ENCODE data around the gene JARID2. TPM values are rescaled to one million over a fixed set of nuclear protein-coding genes. Genes with fewer than 3 reads are reported as not detected.

Gene JARID2
- total RNA-seq, 4 donors from 2014 or later: 20.0 to 29.4 (median 23.9) TPM

DNA sequence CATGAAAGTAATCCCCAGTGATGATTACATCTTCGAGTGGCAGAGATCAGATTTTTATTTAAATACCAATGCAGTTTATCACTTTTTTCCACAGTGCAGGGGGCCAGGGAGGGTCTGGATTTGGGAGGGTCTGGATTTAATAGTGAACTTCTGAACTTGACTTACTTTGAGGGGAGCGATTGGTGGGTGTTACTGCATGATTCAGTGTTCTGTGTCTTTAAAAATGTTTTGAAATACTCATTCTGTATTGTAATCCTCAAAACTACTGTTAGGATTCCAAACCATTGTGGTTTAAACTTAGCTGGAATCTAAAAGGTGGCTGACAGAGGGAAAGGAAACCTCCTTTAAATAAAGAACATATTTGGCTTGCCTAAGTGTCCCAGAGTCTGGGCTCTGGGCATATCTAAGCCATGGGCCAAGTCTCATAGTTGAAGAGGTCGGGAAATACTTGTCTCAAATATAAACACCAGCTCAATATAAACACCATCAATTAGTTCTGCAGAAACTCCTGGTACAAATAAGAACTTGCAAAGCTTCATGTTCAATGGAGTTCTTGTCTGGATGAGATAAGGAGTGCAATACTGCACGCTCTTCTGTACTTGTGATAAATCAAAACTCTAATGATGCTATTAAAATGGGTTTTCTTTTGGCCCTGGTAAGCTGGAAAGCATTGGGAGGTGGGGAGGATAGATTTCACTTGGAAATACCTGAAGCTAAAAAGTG lies 14.4 kb downstream of the JARID2 start:
- Histone ChIP-seq H3K27ac (no peak overlapping the region), H3K4me3 (no peak overlapping the region), H3K27me3 (no peaks in the 10 kb centered on the region), H3K36me3 (no peaks in the 10 kb centered on the region), H3K4me1 (peaks cover 60% of the 10 kb centered on the region), H3K9me3 (no peaks in the 10 kb centered on the region)
- 50% methylated on average over 4 of the region's 4 CpGs for WGBS
- TF ChIP-seq EP300 (IDR thresholded peaks at IDR 0.05) (no peak), POLR2A (IDR thresholded peaks at IDR 0.05) (no peak), POLR2AphosphoS5 (IDR thresholded peaks at IDR 0.05) (no peak)
- TF ChIP-seq, protein P1, sequence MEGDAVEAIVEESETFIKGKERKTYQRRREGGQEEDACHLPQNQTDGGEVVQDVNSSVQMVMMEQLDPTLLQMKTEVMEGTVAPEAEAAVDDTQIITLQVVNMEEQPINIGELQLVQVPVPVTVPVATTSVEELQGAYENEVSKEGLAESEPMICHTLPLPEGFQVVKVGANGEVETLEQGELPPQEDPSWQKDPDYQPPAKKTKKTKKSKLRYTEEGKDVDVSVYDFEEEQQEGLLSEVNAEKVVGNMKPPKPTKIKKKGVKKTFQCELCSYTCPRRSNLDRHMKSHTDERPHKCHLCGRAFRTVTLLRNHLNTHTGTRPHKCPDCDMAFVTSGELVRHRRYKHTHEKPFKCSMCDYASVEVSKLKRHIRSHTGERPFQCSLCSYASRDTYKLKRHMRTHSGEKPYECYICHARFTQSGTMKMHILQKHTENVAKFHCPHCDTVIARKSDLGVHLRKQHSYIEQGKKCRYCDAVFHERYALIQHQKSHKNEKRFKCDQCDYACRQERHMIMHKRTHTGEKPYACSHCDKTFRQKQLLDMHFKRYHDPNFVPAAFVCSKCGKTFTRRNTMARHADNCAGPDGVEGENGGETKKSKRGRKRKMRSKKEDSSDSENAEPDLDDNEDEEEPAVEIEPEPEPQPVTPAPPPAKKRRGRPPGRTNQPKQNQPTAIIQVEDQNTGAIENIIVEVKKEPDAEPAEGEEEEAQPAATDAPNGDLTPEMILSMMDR (IDR thresholded peaks at IDR 0.05): no peak
- DNase-seq (ENCODE audit: low spot score in 2 of 2): no peak

DNA sequence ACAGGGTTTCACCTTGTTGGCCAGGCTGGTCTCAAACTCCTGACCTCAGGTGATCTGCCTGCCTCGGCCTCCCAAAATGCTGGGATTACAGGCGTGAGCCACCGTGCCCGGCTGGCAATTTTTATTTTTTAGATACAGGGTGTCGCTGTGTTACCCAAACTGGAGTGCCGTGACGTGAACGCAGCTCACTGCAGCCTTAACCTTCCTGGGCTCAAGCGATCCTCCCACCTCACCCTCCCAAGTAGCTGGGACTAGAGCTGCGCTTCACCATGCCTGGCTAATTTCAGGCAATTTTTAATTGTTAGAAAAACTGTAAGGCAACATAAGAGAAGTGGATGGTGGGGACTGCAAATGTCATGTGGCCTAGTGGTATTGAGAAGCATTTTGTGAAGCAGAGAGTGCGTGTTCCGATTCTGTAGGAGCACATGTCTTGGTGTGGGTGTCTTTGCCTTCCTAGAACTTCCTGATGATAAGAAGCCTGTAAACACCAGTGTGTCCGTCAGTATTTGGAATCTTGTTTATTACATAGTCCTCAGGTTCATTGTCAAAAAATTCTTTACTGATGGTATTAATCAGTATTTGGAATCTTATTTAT lies 18.0 kb downstream of the JARID2 start:
- no peaks in the 10 kb centered on the region for H3K9me3 ChIP-seq
- H3K36me3 ChIP-seq: no peaks in the 10 kb centered on the region
- DNase-seq (ENCODE audit: low spot score in 2 of 2): no peak
- no peak overlapping the region for H3K4me3 ChIP-seq
- TF ChIP-seq, protein P1 (IDR thresholded peaks at IDR 0.05): no peak
- no peak overlapping the region for H3K27ac ChIP-seq
- peaks cover 71% of the 10 kb centered on the region for H3K4me1 ChIP-seq
- WGBS: 95% methylated on average over 13 of the region's 13 CpGs
- H3K27me3 ChIP-seq: no peaks in the 10 kb centered on the region

DNA sequence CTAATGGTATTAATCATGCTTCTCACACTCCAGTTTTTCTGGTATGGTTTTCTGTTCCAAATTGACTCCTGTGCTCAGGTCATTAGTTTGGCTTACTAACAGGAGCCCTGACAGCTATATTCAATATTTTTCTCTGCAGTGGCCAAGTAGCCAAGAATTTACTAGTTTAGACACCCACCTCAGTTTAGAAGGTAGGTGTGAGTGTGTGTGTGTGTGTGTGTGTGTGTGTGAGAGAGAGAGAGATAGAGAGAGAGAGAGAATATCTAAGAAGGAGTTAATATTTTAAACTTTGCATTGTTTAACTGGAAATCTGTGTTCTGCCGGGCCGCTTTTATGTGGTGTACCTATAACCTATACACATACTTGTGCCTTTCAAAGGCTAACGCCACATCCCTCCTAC lies 18.5 kb downstream of the JARID2 start:
- no peaks in the 10 kb centered on the region for H3K9me3 ChIP-seq
- H3K27me3 ChIP-seq: no peaks in the 10 kb centered on the region
- no peak overlapping the region for H3K4me3 ChIP-seq
- H3K36me3 ChIP-seq: no peaks in the 10 kb centered on the region
- peaks cover 73% of the 10 kb centered on the region for H3K4me1 ChIP-seq
- WGBS: 70% methylated on average over 3 of the region's 3 CpGs
- DNase-seq (ENCODE audit: low spot score in 2 of 2): no peak
- no peak for TF ChIP-seq POLR2A (IDR thresholded peaks at IDR 0.05)
- H3K27ac ChIP-seq: no peak overlapping the region

DNA sequence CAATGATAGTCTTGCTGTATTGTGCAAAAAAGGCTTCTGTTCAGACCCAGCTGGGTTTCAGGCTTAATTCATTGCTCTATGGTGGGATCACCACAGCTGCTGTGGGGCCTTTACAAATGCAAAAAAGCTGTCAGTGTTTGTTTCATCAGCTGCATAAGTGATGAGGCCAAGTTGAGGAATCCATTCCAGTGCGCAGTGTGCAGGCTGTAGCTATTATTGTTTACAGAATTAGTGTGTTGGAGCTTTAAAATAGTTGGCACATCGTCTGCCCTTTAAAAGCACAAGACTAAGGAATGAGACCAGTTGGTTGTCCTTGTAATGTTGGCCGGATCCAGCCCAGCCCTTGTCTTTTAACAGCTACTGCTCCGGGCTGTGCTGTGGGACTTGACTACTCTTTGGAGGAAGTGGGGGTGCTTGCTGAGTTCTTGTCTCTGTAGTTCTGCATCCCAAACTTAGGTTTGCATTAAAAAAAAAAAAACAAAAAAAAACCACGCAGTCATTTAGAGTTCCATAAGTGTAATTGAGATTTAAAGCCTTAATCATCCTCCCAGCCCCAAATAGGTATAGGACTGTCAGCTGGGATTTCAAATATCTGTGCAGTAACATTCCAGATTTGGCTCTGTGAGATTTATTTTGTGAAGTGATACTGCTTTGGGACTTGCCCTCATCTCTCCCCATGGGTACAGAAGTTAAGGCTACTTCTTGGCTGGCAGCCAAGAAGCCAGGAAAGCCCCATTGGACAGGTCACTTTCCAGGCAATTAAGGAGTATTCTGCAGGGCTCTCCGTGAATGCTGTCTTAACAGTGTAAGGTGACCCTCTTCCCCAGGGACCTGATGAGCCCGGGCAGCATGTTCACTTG lies 19.3 kb downstream of the JARID2 start:
- no peak overlapping the region for H3K27ac ChIP-seq
- WGBS: 48% methylated on average over 7 of the region's 7 CpGs
- TF ChIP-seq POLR2A (IDR thresholded peaks at IDR 0.05) (no peak), EP300 (IDR thresholded peaks at IDR 0.05) (no peak), POLR2AphosphoS5 (IDR thresholded peaks at IDR 0.05) (no peak)

DNA sequence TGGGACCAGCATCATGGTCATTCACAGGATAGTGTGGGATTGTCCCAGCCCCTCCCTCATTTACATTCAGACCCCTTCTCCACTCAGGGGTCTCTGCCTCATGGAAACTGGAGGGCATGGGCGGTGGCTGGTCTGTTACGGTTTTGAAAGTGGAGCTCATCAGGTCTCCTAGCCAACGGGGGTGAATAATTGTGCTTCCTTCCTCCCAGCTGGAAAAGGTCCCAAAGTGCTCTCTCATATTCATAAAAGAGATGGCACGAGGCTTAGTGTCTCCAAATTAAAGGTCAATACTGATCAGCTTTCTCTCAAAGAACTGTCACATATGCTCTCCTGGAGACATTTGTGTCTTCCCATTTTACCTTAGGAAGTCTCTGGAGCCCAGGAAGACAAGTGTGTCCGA lies 19.9 kb downstream of the JARID2 start:
- H3K9me3 ChIP-seq: no peaks in the 10 kb centered on the region
- H3K27ac ChIP-seq: no peak overlapping the region
- no peak overlapping the region for H3K4me3 ChIP-seq
- 54% methylated on average over 5 of the region's 5 CpGs for WGBS
- H3K4me1 ChIP-seq: peaks cover 62% of the 10 kb centered on the region
- H3K27me3 ChIP-seq: no peaks in the 10 kb centered on the region
- no peak for TF ChIP-seq POLR2A (IDR thresholded peaks at IDR 0.05)
- TF ChIP-seq, protein P1 (IDR thresholded peaks at IDR 0.05): no peak
- no peak for TF ChIP-seq POLR2AphosphoS5 (IDR thresholded peaks at IDR 0.05)
- no peak for TF ChIP-seq EP300 (IDR thresholded peaks at IDR 0.05)
- no peaks in the 10 kb centered on the region for H3K36me3 ChIP-seq
- DNase-seq (ENCODE audit: low spot score in 2 of 2): no peak

More for the DNA sequence above, 19.3 kb downstream of the JARID2 start:
- no peak overlapping the region for H3K4me3 ChIP-seq
- no peaks in the 10 kb centered on the region for H3K27me3 ChIP-seq
- no peaks in the 10 kb centered on the region for H3K36me3 ChIP-seq
- H3K4me1 ChIP-seq: peaks cover 68% of the 10 kb centered on the region
- DNase-seq (ENCODE audit: low spot score in 2 of 2): no peak
- H3K9me3 ChIP-seq: no peaks in the 10 kb centered on the region

DNA sequence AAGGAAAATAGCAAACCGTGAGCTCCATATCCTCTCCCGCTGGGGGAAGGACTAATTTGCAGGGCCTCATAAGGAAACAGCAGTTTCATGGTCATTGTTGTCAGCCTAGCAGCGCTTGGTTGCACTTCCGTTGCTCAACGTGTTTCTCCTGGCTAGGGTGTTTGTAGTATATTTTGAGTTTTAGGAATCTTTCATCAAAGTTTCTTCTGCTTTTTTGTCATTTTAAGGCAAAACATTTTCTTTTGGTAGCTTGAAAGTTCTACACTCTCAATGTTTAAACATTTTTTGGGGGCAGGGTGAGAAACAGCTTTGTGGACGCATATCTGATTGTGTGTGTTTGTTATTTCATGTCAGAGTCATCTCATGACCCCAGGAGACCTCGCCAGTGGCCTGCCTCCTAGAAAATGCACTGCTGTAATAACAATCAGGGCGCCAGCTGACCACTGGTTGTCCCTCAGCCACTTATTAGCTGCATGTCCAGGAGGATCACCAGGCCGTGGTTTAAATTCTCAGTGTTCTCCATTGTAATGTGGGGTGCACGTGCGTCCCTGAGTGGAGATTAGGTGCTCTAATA lies 20.6 kb downstream of the JARID2 start:
- H3K9me3 ChIP-seq: no peaks in the 10 kb centered on the region
- DNase-seq (ENCODE audit: low spot score in 2 of 2): no peak
- H3K27me3 ChIP-seq: no peaks in the 10 kb centered on the region
- TF ChIP-seq, protein P1 (IDR thresholded peaks at IDR 0.05): no peak
- TF ChIP-seq EP300 (IDR thresholded peaks at IDR 0.05) (no peak), POLR2AphosphoS5 (IDR thresholded peaks at IDR 0.05) (no peak), POLR2A (IDR thresholded peaks at IDR 0.05) (no peak)
- H3K36me3 ChIP-seq: no peaks in the 10 kb centered on the region
- no peak overlapping the region for H3K4me3 ChIP-seq
- 62% methylated on average over 11 of the region's 11 CpGs for WGBS
- peaks cover 56% of the 10 kb centered on the region for H3K4me1 ChIP-seq
- no peak overlapping the region for H3K27ac ChIP-seq

All from suprapubic skin (tissue), 4 donors.